GM19468 (cell line): ENCODE results near the gene SPTLC2.

Source experiments
- ATAC-seq: cut with Tn5 transposase; IDR thresholded peaks from one replicate; pipeline ENCODE4 v1.9.1; 2021; ENCODE audit warnings: mild to moderate bottlenecking, moderate library complexity, moderate number of reproducible peaks; ENCODE audit not compliant: unreplicated experiment; ENCODE audit errors: extremely low read depth

The SPTLC2 gene

GRCh38 chr14:77625360-77625759, 8.9 kb upstream of the SPTLC2 start:
- ATAC-seq = no peak

- ATAC-seq = no peak
Measured at GRCh38 chr14:77623201-77623600, 6.8 kb upstream of the SPTLC2 start.

- ATAC-seq = no peak
Measured at GRCh38 chr14:77622366-77622961, 6.0 kb upstream of the SPTLC2 start.

- ATAC-seq = no peak
Measured at GRCh38 chr14:77620222-77620870, 3.9 kb upstream of the SPTLC2 start.

- no peak for ATAC-seq
Measured at GRCh38 chr14:77618381-77618970, 2.0 kb upstream of the SPTLC2 start.

- no peak for ATAC-seq
Measured at GRCh38 chr14:77616133-77616453, 344 bp downstream of the SPTLC2 start.

- ATAC-seq = no peak
Measured at GRCh38 chr14:77615361-77616132, 890 bp downstream of the SPTLC2 start.

- no peak for ATAC-seq
Measured at GRCh38 chr14:77613201-77613600, 3.2 kb downstream of the SPTLC2 start.

GRCh38 chr14:77612011-77612620, 4.3 kb downstream of the SPTLC2 start:
- ATAC-seq = no peak

GRCh38 chr14:77610553-77610952, 5.9 kb downstream of the SPTLC2 start:
- no peak for ATAC-seq

- no peak for ATAC-seq
Measured at GRCh38 chr14:77609922-77610321, 6.5 kb downstream of the SPTLC2 start.

- no peak for ATAC-seq
Measured at GRCh38 chr14:77607741-77608302, 8.6 kb downstream of the SPTLC2 start.

GRCh38 chr14:77605392-77605972, 11.0 kb downstream of the SPTLC2 start:
- no peak for ATAC-seq

GRCh38 chr14:77603654-77604255, 12.7 kb downstream of the SPTLC2 start:
- no peak for ATAC-seq

- no peak for ATAC-seq
Measured at GRCh38 chr14:77603031-77603430, 13.4 kb downstream of the SPTLC2 start.

- no peak for ATAC-seq
Measured at GRCh38 chr14:77601846-77602619, 14.4 kb downstream of the SPTLC2 start.

- ATAC-seq = no peak
Measured at GRCh38 chr14:77599889-77600288, 16.5 kb downstream of the SPTLC2 start.

- ATAC-seq = no peak
Measured at GRCh38 chr14:77598366-77599070, 17.9 kb downstream of the SPTLC2 start.
